BJ (cell line): Measurements from ENCODE around the gene XRCC3. TPM values are rescaled to one million over a fixed set of nuclear protein-coding genes. Genes with fewer than 3 reads are reported as not detected.

Experiments used
- CTCF ChIA-PET: fragments of 350-600 bp; formaldehyde crosslinking; extraction: SDS; loops from one replicate; lab custom pipeline; 2021; ENCODE audit warnings: antibody characterized with exemption, inconsistent platforms; lab: Yijun Ruan, JAX
- POLR2A ChIA-PET: fragments of 300-600 bp; sonication (Branson Sonifier 250); formaldehyde crosslinking; extraction: SDS; loops from one replicate; lab custom pipeline; 2021; ENCODE audit warnings: antibody characterized with exemption; lab: Charles Lee
- DNase-seq: peaks from one replicate; pipeline ENCODE4 v3.0.0-alpha.2; 2011; ENCODE audit warnings: low read depth
- H3K27me3 ChIP-seq: 2 replicates; pipeline ENCODE4 v1.6.0; 2011; ENCODE audit warnings: low read length; ENCODE audit not compliant: control insufficient read depth, insufficient read depth
- H3K36me3 ChIP-seq: 2 replicates; pipeline ENCODE4 v1.5.1; 2011; ENCODE audit warnings: low read length; ENCODE audit not compliant: control insufficient read depth, insufficient read depth
- H3K4me3 ChIP-seq: 2 replicates; pipeline ENCODE4 v1.5.1; 2011; ENCODE audit warnings: low read depth, mild to moderate bottlenecking, control low read depth, low read length
- CTCF ChIP-seq: IDR thresholded peaks from 2 replicates; pipeline ENCODE4 v1.5.1; 2011; ENCODE audit warnings: low read depth, mild to moderate bottlenecking, control low read depth, inconsistent platforms, low read length, moderate library complexity; ENCODE audit not compliant: insufficient read depth
- polyA plus RNA-seq: library from polyadenylated mRNA; depleted of rRNA; stranded (reverse); fragments of >200 nt; gene quantifications from 2 replicates; pipeline ENCODE4 v1.2.3, GENCODE V29; 2011

The XRCC3 gene
- polyA plus RNA-seq, 1 experiment, result 4.2 TPM

DNA sequence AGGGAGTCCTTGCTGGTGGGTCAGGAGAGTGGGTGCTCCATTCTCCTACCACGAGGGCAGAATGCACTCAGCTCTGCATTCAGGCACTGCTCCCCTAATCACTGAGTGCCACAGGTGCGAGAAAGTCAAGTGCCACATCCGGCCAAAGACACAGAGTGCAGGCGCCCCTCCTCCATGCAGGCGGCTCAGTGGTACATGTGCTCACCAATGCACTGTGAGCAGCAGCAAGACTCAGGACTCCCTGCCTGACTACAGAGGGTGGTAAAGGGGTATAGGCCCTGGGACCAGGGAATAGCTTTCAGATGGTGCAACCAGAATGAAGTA is 33.2 kb upstream of the XRCC3 start:
- TF ChIP-seq CTCF, result no peak
- no peak for DNase-seq
- ChIA-PET POLR2A (no interaction called here), CTCF (no interaction called here)
- H3K27me3 ChIP-seq, result no peaks in the 10 kb centered on the region
- H3K4me3 ChIP-seq, result no peak overlapping the region
- H3K36me3 ChIP-seq, result peaks cover 1% of the 10 kb centered on the region

GRCh38 chr14:103746701-103747100 is 31.4 kb upstream of the XRCC3 start:
- ChIA-PET CTCF (interaction anchor here (1.2 kb wide), 1 partner anchor 163 kb away, joined by 6 read pairs; no protein-coding TSS in a partner anchor), POLR2A (no interaction called here)
- no peak for TF ChIP-seq CTCF
- Histone ChIP-seq H3K27me3 (no peaks in the 10 kb centered on the region), H3K36me3 (peaks cover 1% of the 10 kb centered on the region), H3K4me3 (no peak overlapping the region)
- DNase-seq, result no peak

- Histone ChIP-seq H3K4me3 (no peak overlapping the region), H3K27me3 (no peaks in the 10 kb centered on the region), H3K36me3 (peaks cover 1% of the 10 kb centered on the region)
- CTCF ChIA-PET, result no interaction called here
- POLR2A ChIA-PET, result no interaction called here
- TF ChIP-seq CTCF, result no peak
- no peak for DNase-seq
Measured at GRCh38 chr14:103745424-103745823, 30.2 kb upstream of the XRCC3 start.

GRCh38 chr14:103744621-103745395 is 29.6 kb upstream of the XRCC3 start:
- no peak overlapping the region for H3K4me3 ChIP-seq
- H3K27me3 ChIP-seq, result no peaks in the 10 kb centered on the region
- CTCF ChIA-PET, result interaction anchor here (1.0 kb wide), 1 partner anchor 29 kb away, joined by 3 read pairs; the partner anchor contains the start of genes XRCC3 and ZFYVE21
- TF ChIP-seq CTCF, result no peak
- peaks cover 1% of the 10 kb centered on the region for H3K36me3 ChIP-seq
- DNase-seq, result no peak
- POLR2A ChIA-PET, result no interaction called here

- CTCF ChIA-PET, result no interaction called here
- Histone ChIP-seq H3K27me3 (no peaks in the 10 kb centered on the region), H3K4me3 (no peak overlapping the region), H3K36me3 (peaks cover 1% of the 10 kb centered on the region)
- no peak for DNase-seq
- POLR2A ChIA-PET, result no interaction called here
- no peak for TF ChIP-seq CTCF
Measured at GRCh38 chr14:103743691-103744090, 28.4 kb upstream of the XRCC3 start.
